Upper lobe of left lung (tissue), 6 donors: Measurements from ENCODE around the gene AVPI1. TPM values are rescaled to one million over a fixed set of nuclear protein-coding genes. Genes with fewer than 3 reads are reported as not detected.
"Not testable (repeated sequence)": the region's sequence is repeated elsewhere in the genome, so short reads cannot be mapped to it uniquely, and the experiment has no call there.

Experiments
- ATAC-seq, 2 donors: fragments of 200-7000 bp; cut with Tn5 transposase; one replicate each; pipeline ENCODE4 v1.9.1; 2022; ENCODE audit warnings: mild to moderate bottlenecking in 2 of 2, moderate library complexity in 2 of 2; ENCODE audit not compliant: low FRiP score in 2 of 2
- DNase-seq, 2 donors: peaks; one replicate each; pipeline ENCODE4 v3.0.0-alpha.2; 2019 to 2020
- H3K27ac ChIP-seq, 4 donors: fragments of 200-600 bp; sonication (generic); one replicate each; pipeline ENCODE4 v1.5.1; 2016 to 2019
- H3K27me3 ChIP-seq, 4 donors: fragments of 200-600 bp; sonication (generic); one replicate each; pipeline ENCODE4 v1.5.1; 2017 to 2019
- H3K36me3 ChIP-seq, 4 donors: fragments of 200-600 bp; sonication (generic); one replicate each; pipeline ENCODE4 v1.5.1; 2016 to 2019
- H3K4me1 ChIP-seq, 4 donors: fragments of 200-600 bp; sonication (generic); one replicate each; pipeline ENCODE4 v1.5.1; 2018 to 2019
- H3K4me3 ChIP-seq, 4 donors: fragments of 200-600 bp; sonication (generic); one replicate each; pipeline ENCODE4 v1.5.1; 2017 to 2019; ENCODE audit warnings: mild to moderate bottlenecking in 2 of 4, moderate library complexity in 1 of 4
- H3K9me3 ChIP-seq, 4 donors: fragments of 200-600 bp; sonication (generic); one replicate each; pipeline ENCODE4 v1.5.1; 2018 to 2019
- CTCF ChIP-seq, 6 experiments: fragments of 450-650 bp in 4 of 6; fragments of 200-600 bp in 2 of 6; sonication (generic) in 2 of 6; IDR thresholded peaks; one replicate each; pipeline ENCODE4 v1.5.1; 2016 to 2019; ENCODE audit warnings: antibody characterized with exemption in 6 of 6
- EP300 ChIP-seq, 4 donors: sonication (generic); formaldehyde crosslinking; IDR thresholded peaks; one replicate each; pipeline ENCODE4 v1.5.1; 2017; ENCODE audit warnings: antibody characterized with exemption in 4 of 4, control low read depth in 2 of 4
- POLR2A ChIP-seq, 4 donors: fragments of 450-650 bp; IDR thresholded peaks; one replicate each; pipeline ENCODE4 v1.5.1; 2016 to 2017; ENCODE audit warnings: antibody characterized with exemption in 4 of 4, mild to moderate bottlenecking in 2 of 4
- POLR2AphosphoS5 ChIP-seq, 2 donors: sonication (generic); formaldehyde crosslinking; IDR thresholded peaks; one replicate each; pipeline ENCODE4 v1.5.1; 2017; ENCODE audit warnings: antibody characterized with exemption in 2 of 2
- WGBS, 2 donors: methylation state at CpG; one replicate each; pipeline ENCODE4 v1.1.5; 2017 to 2018; 5-methylcytosine and 5-hydroxymethylcytosine counted together
- total RNA-seq, 6 donors: library from RNA; depleted of rRNA in 4 of 6; stranded (reverse); fragments of >200 nt in 4 of 6; gene quantifications; one replicate each; pipeline versions ENCODE4 v1.1.0 to v1.2.1, GENCODE V29; 2016 to 2021
- donor health status: DM: no; HTN: no; CAD: no; lungs with moderate emphysema.
- donor health status: DM: no; HTN: yes; CAD: no; lungs with severe emphysema.

The AVPI1 gene
- total RNA-seq, 6 donors from 2014 or later = 25.2 to 62.5 (median 45.0) TPM

GRCh38 chr10:97640868-97641811 lies 45.9 kb downstream of the AVPI1 start:
- WGBS, 2 donors = 2 to 4% methylated on average over 29 to 39 of the region's 67 CpGs
- peak in 1 of 2 donors; percentile 14 for TF ChIP-seq POLR2AphosphoS5 (IDR thresholded peaks at IDR 0.05)
- TF ChIP-seq EP300 (IDR thresholded peaks at IDR 0.05) = no peak
- peak in 1 of 4 donors; percentile 9 for TF ChIP-seq POLR2A (IDR thresholded peaks at IDR 0.05)
- peak in 1 of 6 experiments; percentile 2 for TF ChIP-seq CTCF (IDR thresholded peaks at IDR 0.05)
- Histone ChIP-seq H3K36me3 (peaks cover 0 to 15% (median 8%) of the 10 kb centered on the region in 4 donors), H3K27me3 (no peaks in the 10 kb centered on the region), H3K4me3 (peak overlapping the region; percentile 67 to 96 (median 83)), H3K9me3 (no peaks in the 10 kb centered on the region), H3K4me1 (peaks cover 16 to 23% (median 19%) of the 10 kb centered on the region in 4 donors), H3K27ac (peak overlapping the region; percentile 82 to 89 (median 88))
- ATAC-seq = peak in 1 of 2 donors; percentile 72
- peak in 1 of 2 donors; percentile 37 for DNase-seq

- WGBS, 2 donors = 4 to 7% methylated on average over 15 to 24 of the region's 54 CpGs
- ATAC-seq (peak; percentile 99 to 100), DNase-seq (peak; percentile 98 to 99)
- Histone ChIP-seq H3K27ac (peak within 1 kb of the TSS; percentile 82 to 89 (median 88)), H3K9me3 (no peaks in the 10 kb centered on the region), H3K36me3 (peaks cover 0 to 14% (median 8%) of the 10 kb centered on the region in 4 donors), H3K27me3 (no peaks in the 10 kb centered on the region), H3K4me1 (peaks cover 16 to 23% (median 19%) of the 10 kb centered on the region in 4 donors), H3K4me3 (peak within 1 kb of the TSS; percentile 67 to 96 (median 83))
- TF ChIP-seq POLR2AphosphoS5 (IDR thresholded peaks at IDR 0.05) (peak; percentile 37 to 80), EP300 (IDR thresholded peaks at IDR 0.05) (no peak), POLR2A (IDR thresholded peaks at IDR 0.05) (peak in 3 of 4 donors; percentile 74 to 96 (median 93)), CTCF (IDR thresholded peaks at IDR 0.05) (peak in 2 of 6 experiments; percentile 14 to 16)
Measured at GRCh38 chr10:97640174-97640867, 46.7 kb downstream of the AVPI1 start, which contains the start of gene PI4K2A. PI4K2A (plus strand) TSS chr10:97640671; CDS start chr10:97640743, 72 bp downstream.

- ATAC-seq, DNase-seq, H3K4me3 ChIP-seq, H3K27me3 ChIP-seq, H3K27ac ChIP-seq, H3K9me3 ChIP-seq, H3K36me3 ChIP-seq: not testable (repeated sequence)
- 94 to 96% methylated on average over 3 of the region's 3 CpGs for WGBS, 2 donors
- H3K4me1 ChIP-seq = peaks cover 16 to 23% (median 19%) of the 10 kb centered on the region in 4 donors
Measured at GRCh38 chr10:97639090-97639489, 48.0 kb downstream of the AVPI1 start.

GRCh38 chr10:97635577-97635976 lies 51.5 kb downstream of the AVPI1 start:
- Histone ChIP-seq H3K4me3 (no peak overlapping the region), H3K27ac (no peak overlapping the region), H3K9me3 (no peaks in the 10 kb centered on the region), H3K4me1 (peaks cover 5 to 16% (median 9%) of the 10 kb centered on the region in 4 donors), H3K36me3 (no peaks in the 10 kb centered on the region), H3K27me3 (no peaks in the 10 kb centered on the region)
- WGBS, 2 donors = 94 to 100% methylated on average over 1 of the region's 1 CpG
- ATAC-seq (no peak), DNase-seq (no peak)
- TF ChIP-seq POLR2AphosphoS5 (IDR thresholded peaks at IDR 0.05) (no peak), POLR2A (IDR thresholded peaks at IDR 0.05) (no peak), CTCF (IDR thresholded peaks at IDR 0.05) (no peak), EP300 (IDR thresholded peaks at IDR 0.05) (no peak)

GRCh38 chr10:97633921-97634320 lies 53.1 kb downstream of the AVPI1 start:
- ATAC-seq = peak; percentile 51 to 64
- Histone ChIP-seq H3K36me3 (no peaks in the 10 kb centered on the region), H3K27ac (peak overlapping the region; percentile 2 to 76 (median 63)), H3K4me1 (peaks cover 5 to 12% (median 9%) of the 10 kb centered on the region in 4 donors), H3K27me3 (no peaks in the 10 kb centered on the region), H3K4me3 (peak overlapping the region in 3 of 4 donors; percentile 71 to 95 (median 81)), H3K9me3 (no peaks in the 10 kb centered on the region)
- TF ChIP-seq CTCF (IDR thresholded peaks at IDR 0.05) (peak in 5 of 6 experiments; percentile 18 to 50 (median 23)), POLR2AphosphoS5 (IDR thresholded peaks at IDR 0.05) (no peak), EP300 (IDR thresholded peaks at IDR 0.05) (no peak), POLR2A (IDR thresholded peaks at IDR 0.05) (no peak)
- 73 to 81% methylated on average over 8 of the region's 8 CpGs for WGBS, 2 donors
- peak in 1 of 2 donors; percentile 32 for DNase-seq
